PC-9 (cell line): ENCODE measurements around the gene DSTYK. TPM values are rescaled to one million over a fixed set of nuclear protein-coding genes. Genes with fewer than 3 reads are reported as not detected.

Experiments used
- BruUV-seq: library from RNA; stranded (reverse); fragments of 400-500 nt; replicated peaks from 2 replicates; lab custom pipeline; 2021; lab: Mats Ljungman, UMichigan
- CTCF ChIA-PET: fragments of 300-600 bp; sonication (Branson Sonifier 250); formaldehyde crosslinking; loops from one replicate; lab custom pipeline; 2022; ENCODE audit warnings: antibody characterized with exemption; lab: Charles Lee
- POLR2A ChIA-PET: fragments of 300-600 bp; sonication (Branson Sonifier 250); formaldehyde crosslinking; loops from one replicate; lab custom pipeline; 2022; ENCODE audit warnings: antibody characterized with exemption; ENCODE audit not compliant: unreplicated experiment; lab: Charles Lee
- DNase-seq, 2 experiments: peaks; one replicate each; pipeline versions ENCODE4 v3.0.0 to v3.0.0-alpha.2; 2015 to 2022; ENCODE audit warnings: mixed read lengths in 1 of 2
- H2AFZ ChIP-seq: fragments of 200-600 bp; sonication (generic); 2 replicates; pipeline ENCODE4 v1.8.1; 2017; ENCODE audit warnings: antibody characterized with exemption
- H3F3A ChIP-seq: fragments of 200-600 bp; sonication (generic); 2 replicates; pipeline ENCODE4 v1.8.1; 2017; ENCODE audit warnings: antibody characterized with exemption, mild to moderate bottlenecking, low read depth; ENCODE audit not compliant: insufficient read depth
- H3K27ac ChIP-seq: fragments of 200-600 bp; sonication (generic); 2 replicates; pipeline ENCODE4 v1.6.1; 2016; ENCODE audit warnings: mixed run types
- H3K27me3 ChIP-seq: fragments of 200-600 bp; sonication (generic); 2 replicates; pipeline ENCODE4 v1.6.1; 2016; ENCODE audit warnings: low read depth, mixed run types; ENCODE audit not compliant: insufficient read depth
- H3K36me3 ChIP-seq: fragments of 200-600 bp; sonication (generic); 2 replicates; pipeline ENCODE4 v1.6.1; 2016; ENCODE audit warnings: low read depth, mixed run types
- H3K4me1 ChIP-seq: fragments of 200-600 bp; sonication (generic); replicated peaks from 2 replicates; pipeline ENCODE4 v1.6.1; 2016; ENCODE audit warnings: mixed run types; ENCODE audit not compliant: insufficient read depth
- H3K4me2 ChIP-seq: fragments of 200-600 bp; sonication (generic); 2 replicates; pipeline ENCODE4 v1.6.1; 2017; ENCODE audit warnings: mixed run types
- H3K4me3 ChIP-seq: fragments of 200-600 bp; sonication (generic); 2 replicates; pipeline ENCODE4 v1.6.1; 2016; ENCODE audit warnings: mixed run types
- H3K79me2 ChIP-seq: fragments of 200-600 bp; sonication (generic); 2 replicates; pipeline ENCODE4 v1.6.1; 2017; ENCODE audit warnings: low read depth, mixed run types
- H3K9me2 ChIP-seq: fragments of 200-600 bp; sonication (generic); 2 replicates; pipeline ENCODE4 v1.8.1; 2017; ENCODE audit warnings: mild to moderate bottlenecking; ENCODE audit not compliant: insufficient read depth
- H3K9me3 ChIP-seq: fragments of 200-600 bp; sonication (generic); 2 replicates; pipeline ENCODE4 v1.8.1; 2016; ENCODE audit warnings: low read depth; ENCODE audit not compliant: insufficient read depth
- H4K20me1 ChIP-seq: fragments of 200-600 bp; sonication (generic); 2 replicates; pipeline ENCODE4 v1.8.1; 2017; ENCODE audit not compliant: insufficient read depth
- CTCF ChIP-seq: fragments of 200-600 bp; sonication (generic); conservative IDR thresholded peaks from 2 replicates; pipeline ENCODE4 v1.6.1; 2017; ENCODE audit warnings: mixed run types, antibody characterized with exemption, mild to moderate bottlenecking, moderate library complexity
- EZH2 ChIP-seq: fragments of 200-600 bp; sonication (generic); IDR thresholded peaks from 2 replicates; pipeline ENCODE4 v1.8.0; 2017; ENCODE audit warnings: antibody characterized with exemption, low read depth
- intact Hi-C: fragments of 100-400 bp; cut with micrococcal nuclease; formaldehyde crosslinking; loops from one replicate; pipeline ENCODE4 v1.10.0; 2022; ENCODE audit not compliant: unreplicated experiment
- total RNA-seq: library from RNA; stranded (reverse); gene quantifications from 2 replicates; pipeline ENCODE4 v1.2.3, GENCODE V29; 2021

Gene DSTYK
- total RNA-seq, 1 experiment from 2014 or later = 8.1 TPM

- no peaks in the 10 kb centered on the region for H3K9me2 ChIP-seq
- no peak overlapping the region for H2AFZ ChIP-seq
- no peaks in the 10 kb centered on the region for H3K27me3 ChIP-seq
- no TSS peak for BruUV-seq
- H4K20me1 ChIP-seq = no peaks in the 10 kb centered on the region; the same call in 1 of the 2 replicates
- H3K4me1 ChIP-seq = peaks cover 8% of the 10 kb centered on the region; the same call in 1 of the 2 replicates
- POLR2A ChIA-PET = no interaction called here
- CTCF ChIA-PET = no interaction called here
- intact Hi-C loops = no loop called here
- H3K9me3 ChIP-seq = no peaks in the 10 kb centered on the region
- no peak overlapping the region for H3K4me3 ChIP-seq
- no peaks in the 10 kb centered on the region for H3K36me3 ChIP-seq
- DNase-seq = no peak
- H3F3A ChIP-seq = no peaks in the 10 kb centered on the region; the same call in 1 of the 2 replicates
- no peak overlapping the region for H3K27ac ChIP-seq
- H3K4me2 ChIP-seq = no peak overlapping the region
- TF ChIP-seq EZH2 (no peak), CTCF (no peak)
- no peaks in the 10 kb centered on the region for H3K79me2 ChIP-seq
Measured at GRCh38 chr1:205188596-205188995, 22.9 kb downstream of the DSTYK start.

- Histone ChIP-seq H3K4me2 (no peak overlapping the region), H3K9me3 (no peaks in the 10 kb centered on the region), H3K36me3 (no peaks in the 10 kb centered on the region), H3K4me3 (no peak overlapping the region), H3K27ac (no peak overlapping the region), H3K79me2 (no peaks in the 10 kb centered on the region), H3K27me3 (no peaks in the 10 kb centered on the region), H3K9me2 (no peaks in the 10 kb centered on the region), H3F3A (no peaks in the 10 kb centered on the region; the same call in 1 of the 2 replicates), H3K4me1 (peaks cover 8% of the 10 kb centered on the region; the same call in 1 of the 2 replicates), H4K20me1 (no peaks in the 10 kb centered on the region; the same call in 1 of the 2 replicates), H2AFZ (no peak overlapping the region)
- intact Hi-C loops = no loop called here
- CTCF ChIA-PET = no interaction called here
- POLR2A ChIA-PET = no interaction called here
- no peak for TF ChIP-seq CTCF
- no peak for TF ChIP-seq EZH2
- BruUV-seq = no TSS peak
- DNase-seq = peak in 1 of 2 experiments; percentile 43
Measured at GRCh38 chr1:205188098-205188497, 23.4 kb downstream of the DSTYK start.

- H3K4me1 ChIP-seq = peaks cover 8% of the 10 kb centered on the region; the same call in 1 of the 2 replicates
- H3K9me2 ChIP-seq = no peaks in the 10 kb centered on the region
- H3K36me3 ChIP-seq = no peaks in the 10 kb centered on the region
- no peak overlapping the region for H3K4me3 ChIP-seq
- no peak for TF ChIP-seq EZH2
- TF ChIP-seq CTCF = no peak
- no peaks in the 10 kb centered on the region for H3K79me2 ChIP-seq
- H3K27ac ChIP-seq = no peak overlapping the region
- no TSS peak for BruUV-seq
- H3K9me3 ChIP-seq = no peaks in the 10 kb centered on the region
- H2AFZ ChIP-seq = no peak overlapping the region
- no peaks in the 10 kb centered on the region for H3K27me3 ChIP-seq
- no peak for DNase-seq
- no peaks in the 10 kb centered on the region; the same call in 1 of the 2 replicates for H4K20me1 ChIP-seq
- ChIA-PET CTCF (no interaction called here), POLR2A (no interaction called here)
- H3K4me2 ChIP-seq = no peak overlapping the region
- H3F3A ChIP-seq = no peaks in the 10 kb centered on the region; the same call in 1 of the 2 replicates
- intact Hi-C loops = no loop called here
Measured at GRCh38 chr1:205187420-205187819, 24.1 kb downstream of the DSTYK start.
